H1 (cell line): Measurements from ENCODE around the gene CDC42EP5. TPM values are rescaled to one million over a fixed set of nuclear protein-coding genes. Genes with fewer than 3 reads are reported as not detected.

Experiments
- ATF3 ChIP-seq: IDR thresholded peaks from 2 replicates; pipeline ENCODE4 v1.6.1; 2011; ENCODE audit warnings: low read depth, mild to moderate bottlenecking, low read length; ENCODE audit not compliant: insufficient read depth
- BACH1 ChIP-seq: IDR thresholded peaks from 2 replicates; pipeline ENCODE4 v1.6.1; 2012; ENCODE audit warnings: low read length, improper control_type of control experiment
- CREB1 ChIP-seq: IDR thresholded peaks from 2 replicates; pipeline ENCODE4 v1.6.1; 2012; ENCODE audit warnings: inconsistent platforms
- EGR1 ChIP-seq: IDR thresholded peaks from 2 replicates; pipeline ENCODE4 v1.6.1; 2011; ENCODE audit warnings: low read depth, low read length, borderline replicate concordance
- POLR2AphosphoS5 ChIP-seq: IDR thresholded peaks from 2 replicates; pipeline ENCODE4 v1.6.1; 2011; ENCODE audit warnings: low read depth, low read length
- TAF1 ChIP-seq: IDR thresholded peaks from 2 replicates; pipeline ENCODE4 v1.6.1; 2011; ENCODE audit warnings: mild to moderate bottlenecking, low read depth, low read length
- polyA plus RNA-seq, 7 experiments: library from polyadenylated mRNA; depleted of rRNA in 3 of 7; stranded (reverse) in 5 of 7; unstranded in 2 of 7; fragments of >200 nt in 5 of 7; fragments of 200-250 nt in 2 of 7; gene quantifications; 1 replicate in 5 of 7; 2 replicates in 1 of 7; 4 replicates in 1 of 7; pipeline versions ENCODE4 v1.2.1 to v1.2.3, GENCODE V29; 2011 to 2013; ENCODE audit warnings: missing spikeins in 2 of 7, mixed read lengths in 2 of 7
- total RNA-seq: library from RNA; stranded (reverse); fragmentation: NEBNext Ultra II Directional; extraction: Animal tissue kit (Norgen Biotek cat#: 25700); gene quantifications from 2 replicates; pipeline ENCODE4 v1.2.1, GENCODE V29; 2021
- TF ChIP-seq, protein P1 (sequence below): fragments of 300-600 bp; sonication (generic); IDR thresholded peaks from 2 replicates; pipeline ENCODE4 v1.7.1; 2012; ENCODE audit warnings: low read length, moderate library complexity, mild to moderate bottlenecking, inconsistent platforms; ENCODE audit not compliant: insufficient replicate concordance
- TF ChIP-seq, protein P2 (sequence below): IDR thresholded peaks from 2 replicates; pipeline ENCODE4 v1.6.1; 2011; ENCODE audit warnings: low read length, improper control_type of control experiment

The CDC42EP5 gene
- total and polyA plus RNA-seq, 2 of the 8 experiments (the other 6 are each of a cell fraction or from before 2014, with no cell fraction given) = 1.8 to 2.1 TPM

GRCh38 chr19:54436628-54437252 lies 36.4 kb downstream of the CDC42EP5 start (continued):
- TF ChIP-seq, protein P1, sequence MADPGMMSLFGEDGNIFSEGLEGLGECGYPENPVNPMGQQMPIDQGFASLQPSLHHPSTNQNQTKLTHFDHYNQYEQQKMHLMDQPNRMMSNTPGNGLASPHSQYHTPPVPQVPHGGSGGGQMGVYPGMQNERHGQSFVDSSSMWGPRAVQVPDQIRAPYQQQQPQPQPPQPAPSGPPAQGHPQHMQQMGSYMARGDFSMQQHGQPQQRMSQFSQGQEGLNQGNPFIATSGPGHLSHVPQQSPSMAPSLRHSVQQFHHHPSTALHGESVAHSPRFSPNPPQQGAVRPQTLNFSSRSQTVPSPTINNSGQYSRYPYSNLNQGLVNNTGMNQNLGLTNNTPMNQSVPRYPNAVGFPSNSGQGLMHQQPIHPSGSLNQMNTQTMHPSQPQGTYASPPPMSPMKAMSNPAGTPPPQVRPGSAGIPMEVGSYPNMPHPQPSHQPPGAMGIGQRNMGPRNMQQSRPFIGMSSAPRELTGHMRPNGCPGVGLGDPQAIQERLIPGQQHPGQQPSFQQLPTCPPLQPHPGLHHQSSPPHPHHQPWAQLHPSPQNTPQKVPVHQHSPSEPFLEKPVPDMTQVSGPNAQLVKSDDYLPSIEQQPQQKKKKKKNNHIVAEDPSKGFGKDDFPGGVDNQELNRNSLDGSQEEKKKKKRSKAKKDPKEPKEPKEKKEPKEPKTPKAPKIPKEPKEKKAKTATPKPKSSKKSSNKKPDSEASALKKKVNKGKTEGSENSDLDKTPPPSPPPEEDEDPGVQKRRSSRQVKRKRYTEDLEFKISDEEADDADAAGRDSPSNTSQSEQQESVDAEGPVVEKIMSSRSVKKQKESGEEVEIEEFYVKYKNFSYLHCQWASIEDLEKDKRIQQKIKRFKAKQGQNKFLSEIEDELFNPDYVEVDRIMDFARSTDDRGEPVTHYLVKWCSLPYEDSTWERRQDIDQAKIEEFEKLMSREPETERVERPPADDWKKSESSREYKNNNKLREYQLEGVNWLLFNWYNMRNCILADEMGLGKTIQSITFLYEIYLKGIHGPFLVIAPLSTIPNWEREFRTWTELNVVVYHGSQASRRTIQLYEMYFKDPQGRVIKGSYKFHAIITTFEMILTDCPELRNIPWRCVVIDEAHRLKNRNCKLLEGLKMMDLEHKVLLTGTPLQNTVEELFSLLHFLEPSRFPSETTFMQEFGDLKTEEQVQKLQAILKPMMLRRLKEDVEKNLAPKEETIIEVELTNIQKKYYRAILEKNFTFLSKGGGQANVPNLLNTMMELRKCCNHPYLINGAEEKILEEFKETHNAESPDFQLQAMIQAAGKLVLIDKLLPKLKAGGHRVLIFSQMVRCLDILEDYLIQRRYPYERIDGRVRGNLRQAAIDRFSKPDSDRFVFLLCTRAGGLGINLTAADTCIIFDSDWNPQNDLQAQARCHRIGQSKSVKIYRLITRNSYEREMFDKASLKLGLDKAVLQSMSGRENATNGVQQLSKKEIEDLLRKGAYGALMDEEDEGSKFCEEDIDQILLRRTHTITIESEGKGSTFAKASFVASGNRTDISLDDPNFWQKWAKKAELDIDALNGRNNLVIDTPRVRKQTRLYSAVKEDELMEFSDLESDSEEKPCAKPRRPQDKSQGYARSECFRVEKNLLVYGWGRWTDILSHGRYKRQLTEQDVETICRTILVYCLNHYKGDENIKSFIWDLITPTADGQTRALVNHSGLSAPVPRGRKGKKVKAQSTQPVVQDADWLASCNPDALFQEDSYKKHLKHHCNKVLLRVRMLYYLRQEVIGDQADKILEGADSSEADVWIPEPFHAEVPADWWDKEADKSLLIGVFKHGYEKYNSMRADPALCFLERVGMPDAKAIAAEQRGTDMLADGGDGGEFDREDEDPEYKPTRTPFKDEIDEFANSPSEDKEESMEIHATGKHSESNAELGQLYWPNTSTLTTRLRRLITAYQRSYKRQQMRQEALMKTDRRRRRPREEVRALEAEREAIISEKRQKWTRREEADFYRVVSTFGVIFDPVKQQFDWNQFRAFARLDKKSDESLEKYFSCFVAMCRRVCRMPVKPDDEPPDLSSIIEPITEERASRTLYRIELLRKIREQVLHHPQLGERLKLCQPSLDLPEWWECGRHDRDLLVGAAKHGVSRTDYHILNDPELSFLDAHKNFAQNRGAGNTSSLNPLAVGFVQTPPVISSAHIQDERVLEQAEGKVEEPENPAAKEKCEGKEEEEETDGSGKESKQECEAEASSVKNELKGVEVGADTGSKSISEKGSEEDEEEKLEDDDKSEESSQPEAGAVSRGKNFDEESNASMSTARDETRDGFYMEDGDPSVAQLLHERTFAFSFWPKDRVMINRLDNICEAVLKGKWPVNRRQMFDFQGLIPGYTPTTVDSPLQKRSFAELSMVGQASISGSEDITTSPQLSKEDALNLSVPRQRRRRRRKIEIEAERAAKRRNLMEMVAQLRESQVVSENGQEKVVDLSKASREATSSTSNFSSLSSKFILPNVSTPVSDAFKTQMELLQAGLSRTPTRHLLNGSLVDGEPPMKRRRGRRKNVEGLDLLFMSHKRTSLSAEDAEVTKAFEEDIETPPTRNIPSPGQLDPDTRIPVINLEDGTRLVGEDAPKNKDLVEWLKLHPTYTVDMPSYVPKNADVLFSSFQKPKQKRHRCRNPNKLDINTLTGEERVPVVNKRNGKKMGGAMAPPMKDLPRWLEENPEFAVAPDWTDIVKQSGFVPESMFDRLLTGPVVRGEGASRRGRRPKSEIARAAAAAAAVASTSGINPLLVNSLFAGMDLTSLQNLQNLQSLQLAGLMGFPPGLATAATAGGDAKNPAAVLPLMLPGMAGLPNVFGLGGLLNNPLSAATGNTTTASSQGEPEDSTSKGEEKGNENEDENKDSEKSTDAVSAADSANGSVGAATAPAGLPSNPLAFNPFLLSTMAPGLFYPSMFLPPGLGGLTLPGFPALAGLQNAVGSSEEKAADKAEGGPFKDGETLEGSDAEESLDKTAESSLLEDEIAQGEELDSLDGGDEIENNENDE = no peak
- TF ChIP-seq POLR2AphosphoS5 = no peak
- TF ChIP-seq EGR1 = no peak
- TF ChIP-seq, protein P2, sequence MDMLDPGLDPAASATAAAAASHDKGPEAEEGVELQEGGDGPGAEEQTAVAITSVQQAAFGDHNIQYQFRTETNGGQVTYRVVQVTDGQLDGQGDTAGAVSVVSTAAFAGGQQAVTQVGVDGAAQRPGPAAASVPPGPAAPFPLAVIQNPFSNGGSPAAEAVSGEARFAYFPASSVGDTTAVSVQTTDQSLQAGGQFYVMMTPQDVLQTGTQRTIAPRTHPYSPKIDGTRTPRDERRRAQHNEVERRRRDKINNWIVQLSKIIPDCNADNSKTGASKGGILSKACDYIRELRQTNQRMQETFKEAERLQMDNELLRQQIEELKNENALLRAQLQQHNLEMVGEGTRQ = no peak
- TF ChIP-seq BACH1 = no peak
- no peak for TF ChIP-seq TAF1
- no peak for TF ChIP-seq CREB1
- TF ChIP-seq ATF3 = no peak
